Activated T-helper 1 cell treated with anti-CD3 and anti-CD28 coated beads, Interleukin-2, amount 50 U/mL, for 16 hours (primary cell): ENCODE measurements around the gene DGAT2.

Experiments
- DNase-seq, 2 donors: peaks; one replicate each; pipeline ENCODE4 v3.0.0-alpha.2; 2020; ENCODE audit warnings: low read depth in 1 of 2, low spot score in 1 of 2

DGAT2 gene

DNA sequence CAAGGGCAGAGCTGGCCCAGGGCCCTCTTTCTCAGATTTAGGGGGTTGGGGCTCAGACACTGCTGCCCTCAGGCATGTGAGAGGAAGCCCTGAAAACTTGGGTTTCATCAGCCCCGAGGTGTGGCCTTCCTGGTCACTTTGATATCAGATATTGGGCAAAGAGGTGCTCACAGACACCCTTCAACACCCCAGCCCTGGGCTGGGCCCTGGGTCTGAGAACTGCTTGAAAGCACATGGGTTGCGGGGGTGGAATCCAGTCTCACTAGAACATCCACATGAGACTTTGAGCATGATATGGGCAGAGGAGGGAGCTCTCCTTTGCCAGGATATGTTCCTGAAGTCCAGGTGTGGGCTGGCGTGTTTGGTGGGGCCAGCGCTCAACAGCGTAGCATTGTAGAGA, 10.4 kb downstream of the DGAT2 start:
- no peak for DNase-seq

DNA sequence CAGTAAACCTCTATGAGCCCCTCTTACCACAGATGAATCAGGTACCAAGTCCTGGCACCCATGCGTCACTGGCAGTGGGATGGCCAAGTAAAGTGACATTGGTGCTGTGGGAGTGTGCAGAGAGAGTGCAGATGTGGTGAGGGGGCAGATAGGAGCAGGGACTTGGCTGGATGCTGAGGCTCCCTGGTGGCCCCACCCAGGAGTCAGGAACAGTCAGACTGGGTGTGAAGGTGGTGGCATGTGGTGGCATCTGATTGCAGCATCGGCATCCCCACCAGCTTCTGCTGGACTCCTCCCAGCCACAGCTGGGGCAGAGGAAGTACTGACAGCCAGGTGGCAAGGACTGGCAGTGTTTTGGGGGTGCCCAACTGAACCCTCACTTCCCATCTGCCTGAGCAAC, 11.4 kb downstream of the DGAT2 start:
- no peak for DNase-seq

DNA sequence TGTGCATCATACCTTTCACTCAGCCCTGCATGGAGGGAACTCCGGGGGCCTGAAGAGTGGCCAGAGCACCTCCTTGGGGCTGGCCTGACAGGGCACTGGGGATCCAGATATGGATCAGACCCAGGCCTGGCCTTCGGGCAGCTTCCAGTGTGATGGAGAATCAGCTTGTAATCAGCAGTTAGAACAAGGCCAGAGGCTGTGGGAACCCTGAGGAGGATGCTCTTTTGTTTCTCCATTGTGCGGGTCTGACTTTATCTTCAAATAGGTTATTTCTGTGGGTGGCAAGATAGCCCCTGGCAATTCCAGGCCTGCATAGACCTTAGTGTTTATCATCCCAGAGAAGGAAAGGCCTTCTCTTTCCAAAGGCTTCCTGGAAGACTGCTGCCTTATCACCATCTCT, 12.3 kb downstream of the DGAT2 start:
- no peak for DNase-seq

DNA sequence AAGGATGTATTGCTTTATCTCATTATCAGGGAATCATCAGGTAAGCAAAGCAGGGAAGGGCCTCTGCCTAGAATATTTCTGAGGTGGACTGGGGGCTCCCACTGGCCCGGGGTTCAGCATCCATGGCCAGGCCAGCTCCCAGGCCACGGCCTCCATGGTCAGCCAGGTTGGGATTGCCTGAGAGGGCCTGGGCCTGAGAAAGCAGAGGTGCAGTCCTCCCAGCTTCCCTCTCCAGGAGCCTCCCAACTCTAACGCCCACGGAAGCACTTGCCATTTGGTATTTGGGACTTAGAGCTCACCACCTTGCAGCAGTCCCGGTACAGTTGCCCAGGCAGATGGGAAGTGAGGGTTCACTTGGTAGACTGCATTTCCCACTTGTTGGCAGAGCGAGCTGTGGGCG, 12.7 kb downstream of the DGAT2 start:
- DNase-seq = no peak

GRCh38 chr11:75781831-75782230, 13.3 kb downstream of the DGAT2 start:
- DNase-seq = no peak

GRCh38 chr11:75782540-75783263, 14.1 kb downstream of the DGAT2 start:
- DNase-seq = no peak

DNA sequence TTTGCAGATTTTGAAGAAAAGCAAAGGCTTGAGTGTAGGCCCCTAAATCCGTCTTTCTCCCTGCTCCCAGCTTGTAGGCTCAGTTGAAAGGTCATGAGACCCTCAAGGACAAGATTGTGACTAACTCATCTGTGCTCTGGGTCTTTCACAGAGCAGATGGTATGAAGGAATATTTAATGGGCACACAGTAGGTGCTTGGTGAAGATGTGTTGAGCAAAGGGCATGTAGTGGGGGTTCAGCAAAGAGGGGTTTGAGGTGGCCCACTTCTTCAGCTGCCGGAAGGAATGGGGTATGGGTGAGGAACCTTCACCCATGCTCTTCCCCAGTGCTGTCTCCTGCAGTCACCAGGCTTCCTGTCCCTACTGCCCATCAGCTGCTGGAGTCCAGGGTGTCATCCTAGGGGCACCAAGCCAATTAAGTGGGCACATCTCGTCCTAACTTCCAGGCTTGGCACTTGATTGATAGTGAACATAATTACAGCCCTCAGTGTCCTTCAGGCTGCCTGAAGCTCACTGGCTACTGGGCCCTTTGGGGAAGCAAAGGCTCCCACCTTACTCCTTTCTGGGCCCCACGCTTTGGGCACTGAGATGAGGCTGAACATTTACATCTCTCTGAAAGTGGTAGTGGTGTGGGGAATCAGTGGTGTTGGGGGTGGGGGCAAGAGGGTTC, 15.0 kb downstream of the DGAT2 start:
- no peak for DNase-seq

- DNase-seq = no peak
These were observed 15.5 kb downstream of the DGAT2 start for GRCh38 chr11:75784085-75784478.

DNA sequence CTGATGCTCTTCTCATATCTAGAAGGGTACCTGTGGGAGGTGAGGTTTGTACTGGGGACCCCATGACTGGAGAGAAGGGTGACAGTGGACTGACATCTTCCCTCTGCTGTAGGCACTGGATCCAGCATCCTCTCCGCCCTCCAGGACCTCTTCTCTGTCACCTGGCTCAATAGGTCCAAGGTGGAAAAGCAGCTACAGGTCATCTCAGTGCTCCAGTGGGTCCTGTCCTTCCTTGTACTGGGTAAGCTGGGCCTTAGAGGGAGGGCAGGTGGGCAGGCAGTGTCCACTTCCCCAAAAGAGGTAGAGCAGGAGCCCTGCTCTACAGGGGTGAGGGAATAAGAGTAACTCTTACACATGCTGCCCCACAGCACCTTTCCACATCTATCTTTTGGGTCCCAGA, 15.9 kb downstream of the DGAT2 start:
- no peak for DNase-seq

GRCh38 chr11:75785187-75785586, 16.6 kb downstream of the DGAT2 start:
- DNase-seq = no peak

DNA sequence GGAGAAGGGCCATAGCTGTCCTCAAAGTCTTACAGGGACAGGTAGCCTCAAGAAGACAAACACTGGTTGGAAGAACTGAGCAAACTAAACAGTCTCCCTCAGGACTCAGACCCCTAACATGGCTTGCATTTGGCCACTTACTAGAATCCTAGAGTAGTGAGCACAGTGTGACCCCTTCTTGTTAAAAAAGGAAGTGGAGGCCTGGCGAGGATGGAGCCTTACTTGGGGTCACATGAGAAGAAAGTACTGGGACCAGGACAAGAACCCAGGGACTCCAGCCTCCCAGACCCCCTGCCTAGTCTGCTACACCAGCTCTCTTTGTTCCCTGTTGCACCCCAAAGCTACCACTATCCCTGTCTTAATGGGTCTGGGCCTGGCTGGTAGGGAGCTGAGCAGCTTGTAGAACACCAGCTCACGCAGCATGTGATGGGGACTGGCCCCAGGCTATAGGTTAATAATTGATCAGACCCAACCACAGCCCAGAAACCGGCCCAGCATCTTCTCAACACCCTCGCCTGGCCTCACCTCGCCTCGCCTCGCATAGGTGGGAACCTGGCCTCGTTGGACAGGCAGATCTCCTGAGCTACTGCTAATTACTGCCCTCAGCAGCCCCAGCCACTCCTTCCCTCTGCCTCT, 17.6 kb downstream of the DGAT2 start:
- DNase-seq = no peak

GRCh38 chr11:75789521-75789920, 20.9 kb downstream of the DGAT2 start:
- no peak for DNase-seq

GRCh38 chr11:75790986-75791385, 22.4 kb downstream of the DGAT2 start:
- DNase-seq = no peak

DNA sequence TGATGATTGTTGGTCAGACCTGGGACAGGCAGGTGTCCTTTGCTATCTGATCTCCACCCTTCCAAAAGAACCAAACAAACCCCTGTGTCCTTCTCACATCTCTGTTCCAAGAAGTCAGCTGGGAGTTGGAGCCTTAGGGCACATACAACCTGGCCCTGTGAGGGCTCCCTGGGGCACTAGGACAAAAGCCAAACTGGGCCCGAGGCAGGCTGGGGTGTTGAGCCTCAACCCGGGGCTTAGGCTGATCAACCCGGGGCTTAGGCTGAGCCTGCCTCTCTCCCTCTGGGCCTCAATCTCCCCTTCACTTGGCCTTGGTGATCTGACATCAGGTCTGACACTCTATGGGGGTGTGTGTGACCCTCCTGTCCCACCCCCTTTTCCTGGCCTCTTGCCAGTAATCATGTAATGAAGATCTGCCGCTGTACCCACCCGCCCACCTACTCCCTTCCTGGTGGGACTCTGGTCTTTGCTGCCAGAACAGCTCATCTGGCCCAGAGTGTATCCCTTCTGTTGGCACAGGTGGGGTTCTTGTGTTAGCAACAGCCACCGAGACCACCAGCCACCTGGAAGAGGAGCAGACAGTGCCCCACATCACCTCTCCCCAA, 23.7 kb downstream of the DGAT2 start:
- no peak for DNase-seq

GRCh38 chr11:75792997-75793800, 24.6 kb downstream of the DGAT2 start:
- DNase-seq = no peak

DNA sequence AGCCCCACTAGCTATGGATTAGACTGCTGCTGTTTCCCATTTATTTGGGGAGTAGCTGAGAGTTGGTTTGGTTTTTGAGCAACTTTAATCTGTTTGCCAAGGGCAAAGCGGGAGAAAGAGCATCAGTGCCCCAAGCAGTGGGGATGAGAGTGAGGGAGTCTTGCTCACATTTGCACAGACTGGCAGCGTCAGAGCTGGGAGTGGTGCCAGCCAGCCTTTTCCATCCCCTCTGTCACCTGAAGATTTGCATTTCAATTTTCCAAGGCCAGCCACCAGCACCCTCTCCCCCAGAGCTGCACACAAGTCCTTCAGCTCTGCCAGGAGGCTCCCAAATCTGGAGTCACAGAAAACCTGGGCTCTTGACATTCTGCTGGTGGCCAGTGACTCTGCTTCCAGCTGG, 25.4 kb downstream of the DGAT2 start:
- no peak for DNase-seq

GRCh38 chr11:75795276-75796090, 26.9 kb downstream of the DGAT2 start:
- no peak for DNase-seq

- no peak for DNase-seq
These were observed 27.5 kb downstream of the DGAT2 start for GRCh38 chr11:75796091-75796435.

DNA sequence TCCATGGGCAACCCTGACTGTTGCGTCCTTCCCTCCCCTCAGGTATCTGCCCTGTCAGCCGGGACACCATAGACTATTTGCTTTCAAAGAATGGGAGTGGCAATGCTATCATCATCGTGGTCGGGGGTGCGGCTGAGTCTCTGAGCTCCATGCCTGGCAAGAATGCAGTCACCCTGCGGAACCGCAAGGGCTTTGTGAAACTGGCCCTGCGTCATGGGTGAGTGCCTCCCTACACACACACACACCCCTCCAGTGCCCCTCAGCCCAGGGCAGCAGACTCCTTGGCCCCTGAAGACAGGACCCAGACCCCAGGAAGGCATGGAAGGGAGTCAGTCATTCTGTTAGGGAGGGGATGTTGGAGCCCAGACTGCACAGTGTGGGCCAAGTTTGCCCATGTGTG, 28.5 kb downstream of the DGAT2 start:
- DNase-seq = no peak

- no peak for DNase-seq
These were observed 29.2 kb downstream of the DGAT2 start for GRCh38 chr11:75797792-75798191.
